ENCODE results near the gene ATP2B2.

ATP2B2 gene

GRCh38 chr3:10340476-10340875, 164.9 kb downstream of the ATP2B2 start:
- Histone ChIP-seq H3K9me3 (ENCODE audit: insufficient read depth, low read length) (no peaks in the 10 kb centered on the region), H3K36me3 (replicated peaks; ENCODE audit: low read depth, low read length) (no peaks in the 10 kb centered on the region), H2AFZ (ENCODE audit: low read depth, low read length) (no peak overlapping the region), H3K4me3 (ENCODE audit: low read length) (no peak overlapping the region), H3K27me3 (ENCODE audit: low read depth, low read length) (peaks cover 9% of the 10 kb centered on the region; the same call in 1 of the 2 replicates), H3K79me2 (ENCODE audit: low read length) (no peaks in the 10 kb centered on the region), H3K4me2 (ENCODE audit: low read length) (no peak overlapping the region), H3K27ac (ENCODE audit: low read length) (no peak overlapping the region), H3K4me1 (ENCODE audit: low read length) (no peaks in the 10 kb centered on the region), H3K9ac (ENCODE audit: low read length) (no peak overlapping the region), H4K20me1 (ENCODE audit: insufficient read depth, low read length) (no peaks in the 10 kb centered on the region)
- no peak for TF ChIP-seq EZH2phosphoT487 (IDR thresholded peaks at IDR 0.05; ENCODE audit: low read depth)
- TF ChIP-seq CTCF (IDR thresholded peaks at IDR 0.05; ENCODE audit: low read depth, low read length), result no peak

- H3K4me1 ChIP-seq (ENCODE audit: low read length), result no peaks in the 10 kb centered on the region
- H3K9me3 ChIP-seq (ENCODE audit: insufficient read depth, low read length), result no peaks in the 10 kb centered on the region
- no peaks in the 10 kb centered on the region for H3K79me2 ChIP-seq (ENCODE audit: low read length)
These were observed 165.3 kb downstream of the ATP2B2 start for GRCh38 chr3:10340046-10340445.

GRCh38 chr3:10339376-10339955, 165.9 kb downstream of the ATP2B2 start:
- no peak overlapping the region for H3K4me2 ChIP-seq (ENCODE audit: low read length)
- no peak overlapping the region for H3K9ac ChIP-seq (ENCODE audit: low read length)
- no peak overlapping the region for H2AFZ ChIP-seq (ENCODE audit: low read depth, low read length)

More at GRCh38 chr3:10340046-10340445, 165.3 kb downstream of the ATP2B2 start:
- H4K20me1 ChIP-seq (ENCODE audit: insufficient read depth, low read length), result no peaks in the 10 kb centered on the region
- TF ChIP-seq CTCF (IDR thresholded peaks at IDR 0.05; ENCODE audit: low read depth, low read length) (no peak), EZH2phosphoT487 (IDR thresholded peaks at IDR 0.05; ENCODE audit: low read depth) (no peak)
- H3K27me3 ChIP-seq (ENCODE audit: low read depth, low read length), result peaks cover 9% of the 10 kb centered on the region; the same call in 1 of the 2 replicates
- no peak overlapping the region for H3K9ac ChIP-seq (ENCODE audit: low read length)
- H3K4me3 ChIP-seq (ENCODE audit: low read length), result no peak overlapping the region
- no peak overlapping the region for H2AFZ ChIP-seq (ENCODE audit: low read depth, low read length)
- no peaks in the 10 kb centered on the region for H3K36me3 ChIP-seq (replicated peaks; ENCODE audit: low read depth, low read length)
- no peak overlapping the region for H3K27ac ChIP-seq (ENCODE audit: low read length)
- H3K4me2 ChIP-seq (ENCODE audit: low read length), result no peak overlapping the region

More at GRCh38 chr3:10339376-10339955, 165.9 kb downstream of the ATP2B2 start:
- Histone ChIP-seq H3K4me3 (ENCODE audit: low read length) (no peak overlapping the region), H3K36me3 (replicated peaks; ENCODE audit: low read depth, low read length) (no peaks in the 10 kb centered on the region), H4K20me1 (ENCODE audit: insufficient read depth, low read length) (no peaks in the 10 kb centered on the region), H3K27me3 (ENCODE audit: low read depth, low read length) (peaks cover 9% of the 10 kb centered on the region; the same call in 1 of the 2 replicates), H3K27ac (ENCODE audit: low read length) (no peak overlapping the region), H3K79me2 (ENCODE audit: low read length) (no peaks in the 10 kb centered on the region), H3K9me3 (ENCODE audit: insufficient read depth, low read length) (no peaks in the 10 kb centered on the region), H3K4me1 (ENCODE audit: low read length) (no peaks in the 10 kb centered on the region)
- no peak for TF ChIP-seq CTCF (IDR thresholded peaks at IDR 0.05; ENCODE audit: low read depth, low read length)
- TF ChIP-seq EZH2phosphoT487 (IDR thresholded peaks at IDR 0.05; ENCODE audit: low read depth), result no peak
